Activated CD4-positive, CD25-positive, alpha-beta regulatory T cell (primary cell): ENCODE results near the gene PTH2.
"Not testable (repeated sequence)": the region's sequence is repeated elsewhere in the genome, so short reads cannot be mapped to it uniquely, and the experiment has no call there.

Source experiments
- DNase-seq, 4 experiments: peaks; one replicate each; lab custom pipeline; 2025; lab: John Stamatoyannopoulos, UW

PTH2 gene

DNA sequence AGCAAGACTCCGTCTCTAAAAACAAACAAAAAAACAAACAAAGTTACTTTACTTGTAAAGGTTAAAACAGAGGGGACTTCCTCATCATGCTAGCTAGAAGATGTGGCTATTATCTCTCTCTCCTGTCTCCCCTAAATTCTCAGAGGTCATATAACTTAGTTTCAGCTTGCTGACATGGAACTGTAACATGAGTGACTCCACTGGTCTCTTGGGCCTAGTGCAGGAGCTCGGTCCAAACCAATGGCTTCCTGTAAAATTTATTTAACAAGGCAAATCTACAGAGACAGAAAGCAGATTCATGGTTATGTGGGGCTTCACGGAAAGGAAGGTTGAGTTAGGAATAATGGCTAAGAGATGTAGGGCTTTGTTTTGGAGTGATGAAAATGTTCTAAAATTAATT is 44.7 kb downstream of the PTH2 start:
- DNase-seq = no peak

DNA sequence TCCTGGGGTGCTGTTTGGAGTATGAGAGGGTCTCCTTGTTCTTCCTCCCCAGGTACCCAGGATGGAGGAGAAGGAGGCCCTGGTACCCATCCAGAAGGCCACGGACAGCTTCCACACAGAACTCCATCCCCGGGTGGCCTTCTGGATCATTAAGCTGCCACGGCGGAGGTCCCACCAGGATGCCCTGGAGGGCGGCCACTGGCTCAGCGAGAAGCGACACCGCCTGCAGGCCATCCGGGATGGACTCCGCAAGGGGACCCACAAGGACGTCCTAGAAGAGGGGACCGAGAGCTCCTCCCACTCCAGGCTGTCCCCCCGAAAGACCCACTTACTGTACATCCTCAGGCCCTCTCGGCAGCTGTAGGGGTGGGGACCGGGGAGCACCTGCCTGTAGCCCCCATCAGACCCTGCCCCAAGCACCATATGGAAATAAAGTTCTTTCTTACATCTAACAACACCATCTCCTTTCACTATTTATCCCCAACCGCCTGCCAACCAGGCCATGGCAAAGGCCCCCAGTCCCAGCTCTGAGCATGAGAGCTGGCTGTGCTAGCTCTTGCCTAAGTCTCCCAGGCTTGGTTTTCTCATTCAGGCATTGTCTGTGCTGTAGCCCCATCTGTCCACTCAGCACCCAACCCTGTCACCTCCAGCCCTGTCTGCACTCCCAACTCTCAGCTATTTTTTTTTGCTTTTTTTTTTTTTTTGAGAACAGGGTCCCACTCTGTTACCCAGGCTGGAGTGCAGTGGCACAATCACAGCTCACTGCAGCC is 48.4 kb downstream of the PTH2 start:
- DNase-seq = no peak

DNA sequence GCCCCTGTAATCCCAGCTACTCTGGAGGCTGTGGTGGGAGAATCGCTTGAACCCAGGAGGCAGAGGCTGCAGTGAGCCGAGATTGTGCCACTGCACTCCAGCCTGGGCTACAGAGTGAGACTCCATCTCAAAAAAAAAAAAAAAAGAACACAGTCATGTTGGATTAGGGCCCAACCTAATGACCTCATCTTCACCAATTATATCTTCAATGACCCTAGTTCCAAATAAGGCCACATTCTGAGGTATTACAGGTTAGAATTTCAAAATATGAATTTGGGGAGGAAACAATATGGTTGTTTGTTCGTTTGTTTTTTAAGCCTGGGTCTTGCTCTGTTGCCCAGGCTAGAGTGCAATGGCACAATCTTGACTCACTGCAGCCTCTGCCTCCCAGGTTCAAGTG is 50.1 kb downstream of the PTH2 start:
- not testable (repeated sequence) for DNase-seq
